Psoas muscle (tissue), 8 donors: ENCODE measurements around the gene DNAJC1. TPM values are rescaled to one million over a fixed set of nuclear protein-coding genes. Genes with fewer than 3 reads are reported as not detected.

Experiments
- ATAC-seq, 4 donors: fragments of 200-7000 bp; cut with Tn5 transposase; one replicate each; pipeline ENCODE4 v1.9.1; 2020; ENCODE audit warnings: moderate library complexity in 3 of 4, mild to moderate bottlenecking in 2 of 4
- DNase-seq, 2 donors: peaks; one replicate each; pipeline ENCODE4 v3.0.0-alpha.2; 2020
- H3K27ac ChIP-seq: fragments of 200-600 bp; one replicate; pipeline ENCODE4 v1.8.0; 2022
- H3K27me3 ChIP-seq, 3 donors: fragments of 200-600 bp in 1 of 3; one replicate each; pipeline versions ENCODE4 v1.6.1 to v1.8.0; 2013 to 2022; ENCODE audit warnings: low read length in 2 of 3, mild to moderate bottlenecking in 2 of 3, moderate library complexity in 1 of 3; ENCODE audit not compliant: insufficient read depth in 3 of 3
- H3K36me3 ChIP-seq, 2 donors: fragments of 200-600 bp in 1 of 2; one replicate each; pipeline versions ENCODE4 v1.6.1 to v1.8.0; 2013 to 2022; ENCODE audit warnings: low read depth in 1 of 2, mild to moderate bottlenecking in 1 of 2, moderate library complexity in 1 of 2; ENCODE audit not compliant: insufficient read depth in 1 of 2
- H3K4me1 ChIP-seq: fragments of 200-600 bp; one replicate; pipeline ENCODE4 v1.8.0; 2022
- H3K4me3 ChIP-seq: fragments of 200-600 bp; one replicate; pipeline ENCODE4 v1.8.0; 2022; ENCODE audit warnings: mild to moderate bottlenecking
- H3K9me3 ChIP-seq: fragments of 200-600 bp; one replicate; pipeline ENCODE4 v1.8.0; 2022
- CTCF ChIP-seq: fragments of 200-600 bp; IDR thresholded peaks from one replicate; pipeline ENCODE4 v1.8.0; 2022; ENCODE audit warnings: antibody characterized with exemption
- WGBS, 3 donors: extraction: QIAGEN DNeasy Blood & Tissue Kit; methylation state at CpG; one replicate each; pipeline versions ENCODE4 v1.1.6 to v1.1.7; 2013; 5-methylcytosine and 5-hydroxymethylcytosine counted together
- intact Hi-C, 2 donors: fragments of 100-400 bp; cut with DNase I; formaldehyde crosslinking; loops; one replicate each; pipeline versions ENCODE4 v1.11.0 to v1.14.2; 2022
- polyA plus RNA-seq, 3 donors: library from polyadenylated mRNA; stranded (reverse); fragments of 200-250 nt; gene quantifications; one replicate each; pipeline ENCODE4 v1.2.3, GENCODE V29; 2013
- total RNA-seq, 4 donors: library from RNA; stranded (reverse); fragmentation: NEBNext Ultra II Directional in 2 of 4; extraction: Animal tissue kit (Norgen Biotek cat#: 25700) in 2 of 4; gene quantifications; one replicate each; pipeline versions ENCODE4 v1.2.1 to v1.2.4, GENCODE V29; 2021 to 2023
- donor health status: healthy with polysubstance abuse.
- donor health status: DM: no; HTN: no; CAD: no; lungs with moderate emphysema.
- donor health status: Bipolar disorder and iron deficiency.
- donor health status: healthy.
- donor health status: DM: yes; HTN: yes; CAD: no.
- donor health status: DM: no; HTN: no; CAD: no.
- donor health status: DM: no; HTN: no; CAD: no.
- donor health status: DM: yes; HTN: yes; CAD: no.

The DNAJC1 gene
- total and polyA plus RNA-seq, 7 donors: 6.7 to 21.5 (median 13.2) TPM

GRCh38 chr10:21757185-21757901 lies 246.2 kb downstream of the DNAJC1 start:
- TF ChIP-seq CTCF: no peak
- H3K27ac ChIP-seq: no peak overlapping the region
- no peaks in the 10 kb centered on the region for H3K4me1 ChIP-seq
- 71% methylated on average over 8 of the region's 8 CpGs for whole genome bisulfite sequencing, 3 donors
- ATAC-seq (no peak), DNase-seq (no peak)
- H3K27me3 ChIP-seq: no peaks in the 10 kb centered on the region
- H3K36me3 ChIP-seq: peaks cover 0 to 32% of the 10 kb centered on the region in 2 donors
- no peaks in the 10 kb centered on the region for H3K9me3 ChIP-seq
- intact Hi-C loops: no loop called here
- H3K4me3 ChIP-seq: no peak overlapping the region

GRCh38 chr10:21756707-21757106 lies 246.8 kb downstream of the DNAJC1 start:
- no peak overlapping the region for H3K4me3 ChIP-seq
- H3K4me1 ChIP-seq: no peaks in the 10 kb centered on the region
- ATAC-seq: no peak
- H3K9me3 ChIP-seq: no peaks in the 10 kb centered on the region
- no peak for TF ChIP-seq CTCF
- DNase-seq: no peak
- peaks cover 0 to 32% of the 10 kb centered on the region in 2 donors for H3K36me3 ChIP-seq
- no peak overlapping the region for H3K27ac ChIP-seq
- H3K27me3 ChIP-seq: no peaks in the 10 kb centered on the region
- intact Hi-C loops: no loop called here
- WGBS, 3 donors: 80 to 84% (median 80%) methylated on average over 12 of the region's 12 CpGs

- TF ChIP-seq CTCF: no peak
- no peak overlapping the region for H3K4me3 ChIP-seq
- peaks cover 0 to 30% of the 10 kb centered on the region in 2 donors for H3K36me3 ChIP-seq
- H3K27ac ChIP-seq: no peak overlapping the region
- no peaks in the 10 kb centered on the region for H3K27me3 ChIP-seq
- WGBS, 3 donors: 78 to 86% (median 82%) methylated on average over 10 of the region's 10 CpGs
- intact Hi-C loops: no loop called here
- H3K4me1 ChIP-seq: no peaks in the 10 kb centered on the region
- no peak for DNase-seq
- no peak for ATAC-seq
- H3K9me3 ChIP-seq: no peaks in the 10 kb centered on the region
Measured at GRCh38 chr10:21754410-21755011, 249.0 kb downstream of the DNAJC1 start.

- ATAC-seq (no peak), DNase-seq (no peak)
- no peaks in the 10 kb centered on the region for H3K4me1 ChIP-seq
- H3K9me3 ChIP-seq: no peaks in the 10 kb centered on the region
- 75 to 87% (median 82%) methylated on average over 18 of the region's 18 CpGs for WGBS, 3 donors
- no peak overlapping the region for H3K27ac ChIP-seq
- H3K36me3 ChIP-seq: peaks cover 0 to 21% of the 10 kb centered on the region in 2 donors
- TF ChIP-seq CTCF: no peak
- H3K27me3 ChIP-seq: no peaks in the 10 kb centered on the region
- intact Hi-C loops: no loop called here
- H3K4me3 ChIP-seq: no peak overlapping the region
Measured at GRCh38 chr10:21753497-21754270, 249.8 kb downstream of the DNAJC1 start.
